Endothelial cell of umbilical vein (primary cell): ENCODE measurements around the gene AQP12B.

Experiments
- CTCF ChIP-seq, 2 donors: IDR thresholded peaks; 1 replicate in 1 of 2; 2 replicates in 1 of 2; pipeline ENCODE4 v1.5.1; 2011; ENCODE audit warnings: low read length in 2 of 2, mild to moderate bottlenecking in 2 of 2, moderate library complexity in 2 of 2, control low read depth in 1 of 2, inconsistent platforms in 1 of 2, low read depth in 1 of 2; ENCODE audit not compliant: insufficient read depth in 1 of 2; ENCODE audit errors: extremely low read depth in 1 of 2
- EZH2 ChIP-seq: IDR thresholded peaks from 2 replicates; pipeline ENCODE4 v1.6.1; 2012; ENCODE audit warnings: borderline replicate concordance, low read depth, mild to moderate bottlenecking, moderate library complexity, low read length, inconsistent platforms; ENCODE audit not compliant: severe bottlenecking
- GATA2 ChIP-seq: IDR thresholded peaks from 2 replicates; pipeline ENCODE4 v1.7.0; 2011; ENCODE audit warnings: low read depth, mild to moderate bottlenecking, moderate library complexity, mixed read lengths, low read length; ENCODE audit not compliant: insufficient read length, insufficient read depth
- POLR2A ChIP-seq: IDR thresholded peaks from 2 replicates; pipeline ENCODE4 v1.6.1; 2012; ENCODE audit warnings: low read depth, mild to moderate bottlenecking, control low read depth, low read length
- POLR2AphosphoS5 ChIP-seq: IDR thresholded peaks from 2 replicates; pipeline ENCODE4 v1.6.1; 2012; ENCODE audit warnings: low read depth, mild to moderate bottlenecking, control low read depth, low read length, moderate library complexity; ENCODE audit not compliant: insufficient read depth

- TF ChIP-seq CTCF (IDR thresholded peaks at IDR 0.05; ENCODE audit: extremely low read depth in 1 of 2, insufficient read depth in 1 of 2, low read depth in 1 of 2, low read length in 2 of 2) (no peak), EZH2 (no peak), POLR2A (no peak), POLR2AphosphoS5 (no peak), GATA2 (no peak)
These were observed 50.4 kb downstream of the AQP12B start for GRCh38 chr2:240632306-240632721.
